Right lobe of liver (tissue), 4 donors: ENCODE results near the gene ZNF652.

ENCODE experiments used
- CTCF ChIP-seq, 4 donors: fragments of 200-600 bp in 3 of 4; fragments of 450-650 bp in 1 of 4; IDR thresholded peaks; one replicate each; pipeline versions ENCODE4 v1.5.1 to v1.8.0; 2016 to 2022; ENCODE audit warnings: antibody characterized with exemption in 4 of 4, mild to moderate bottlenecking in 2 of 4
- POLR2A ChIP-seq: fragments of 450-650 bp; IDR thresholded peaks from one replicate; pipeline ENCODE4 v1.6.1; 2017; ENCODE audit warnings: antibody characterized with exemption, mild to moderate bottlenecking
- donor health status: DM: no; HTN: no; CAD: no.
- donor health status: DM: no; HTN: no; CAD: no.
- donor health status: DM: no; HTN: yes; CAD: no.

GRCh38 chr17:49255125-49255524 is 106.9 kb downstream of the ZNF652 start:
- TF ChIP-seq CTCF (IDR thresholded peaks at IDR 0.05) (no peak), POLR2A (no peak)
